ENCODE measurements around the gene TOGARAM1. TPM values are rescaled to one million over a fixed set of nuclear protein-coding genes. Genes with fewer than 3 reads are reported as not detected.

The TOGARAM1 gene, protein sequence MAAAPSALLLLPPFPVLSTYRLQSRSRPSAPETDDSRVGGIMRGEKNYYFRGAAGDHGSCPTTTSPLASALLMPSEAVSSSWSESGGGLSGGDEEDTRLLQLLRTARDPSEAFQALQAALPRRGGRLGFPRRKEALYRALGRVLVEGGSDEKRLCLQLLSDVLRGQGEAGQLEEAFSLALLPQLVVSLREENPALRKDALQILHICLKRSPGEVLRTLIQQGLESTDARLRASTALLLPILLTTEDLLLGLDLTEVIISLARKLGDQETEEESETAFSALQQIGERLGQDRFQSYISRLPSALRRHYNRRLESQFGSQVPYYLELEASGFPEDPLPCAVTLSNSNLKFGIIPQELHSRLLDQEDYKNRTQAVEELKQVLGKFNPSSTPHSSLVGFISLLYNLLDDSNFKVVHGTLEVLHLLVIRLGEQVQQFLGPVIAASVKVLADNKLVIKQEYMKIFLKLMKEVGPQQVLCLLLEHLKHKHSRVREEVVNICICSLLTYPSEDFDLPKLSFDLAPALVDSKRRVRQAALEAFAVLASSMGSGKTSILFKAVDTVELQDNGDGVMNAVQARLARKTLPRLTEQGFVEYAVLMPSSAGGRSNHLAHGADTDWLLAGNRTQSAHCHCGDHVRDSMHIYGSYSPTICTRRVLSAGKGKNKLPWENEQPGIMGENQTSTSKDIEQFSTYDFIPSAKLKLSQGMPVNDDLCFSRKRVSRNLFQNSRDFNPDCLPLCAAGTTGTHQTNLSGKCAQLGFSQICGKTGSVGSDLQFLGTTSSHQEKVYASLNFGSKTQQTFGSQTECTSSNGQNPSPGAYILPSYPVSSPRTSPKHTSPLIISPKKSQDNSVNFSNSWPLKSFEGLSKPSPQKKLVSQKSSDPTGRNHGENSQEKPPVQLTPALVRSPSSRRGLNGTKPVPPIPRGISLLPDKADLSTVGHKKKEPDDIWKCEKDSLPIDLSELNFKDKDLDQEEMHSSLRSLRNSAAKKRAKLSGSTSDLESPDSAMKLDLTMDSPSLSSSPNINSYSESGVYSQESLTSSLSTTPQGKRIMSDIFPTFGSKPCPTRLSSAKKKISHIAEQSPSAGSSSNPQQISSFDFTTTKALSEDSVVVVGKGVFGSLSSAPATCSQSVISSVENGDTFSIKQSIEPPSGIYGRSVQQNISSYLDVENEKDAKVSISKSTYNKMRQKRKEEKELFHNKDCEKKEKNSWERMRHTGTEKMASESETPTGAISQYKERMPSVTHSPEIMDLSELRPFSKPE (N-terminal part only)
- total RNA-seq, result 16.0 TPM
- 10.7 TPM for polyA plus RNA-seq
- long read RNA-seq, donor 1, result 0 reads
- long read RNA-seq, donor 2, result 0 reads
- long read RNA-seq, donor 3, full-length matches to known transcripts, result 1 of 1 reads
- long read RNA-seq, donor 3, partial matches to known transcripts, result 0 of 1 reads
- long read RNA-seq, donor 3, other reads (novel, unspliced or antisense), result 0 of 1 reads
- long read RNA-seq, donor 4, full-length matches to known transcripts, result 1 of 6 reads
- long read RNA-seq, donor 4, partial matches to known transcripts, result 5 of 6 reads
- long read RNA-seq, donor 4, other reads (novel, unspliced or antisense), result 0 of 6 reads
- long read RNA-seq, donor 5, full-length matches to known transcripts, result 2 of 2 reads
- long read RNA-seq, donor 5, partial matches to known transcripts, result 0 of 2 reads
- long read RNA-seq, donor 5, other reads (novel, unspliced or antisense), result 0 of 2 reads
- long read RNA-seq, donor 6, full-length matches to known transcripts, result 1 of 1 reads
- long read RNA-seq, donor 6, partial matches to known transcripts, result 0 of 1 reads
- long read RNA-seq, donor 6, other reads (novel, unspliced or antisense), result 0 of 1 reads
- long read RNA-seq, donor 7, full-length matches to known transcripts, result 1 of 1 reads
- long read RNA-seq, donor 7, partial matches to known transcripts, result 0 of 1 reads
- long read RNA-seq, donor 7, other reads (novel, unspliced or antisense), result 0 of 1 reads
- long read RNA-seq, donor 8, partial matches to known transcripts, result 0 of 2 reads
- long read RNA-seq, donor 8, other reads (novel, unspliced or antisense), result 0 of 2 reads
- long read RNA-seq, donor 9, result 0 reads
- long read RNA-seq, donor 10, partial matches to known transcripts, result 5 of 5 reads
- long read RNA-seq, donor 10, other reads (novel, unspliced or antisense), result 0 of 5 reads

DNA sequence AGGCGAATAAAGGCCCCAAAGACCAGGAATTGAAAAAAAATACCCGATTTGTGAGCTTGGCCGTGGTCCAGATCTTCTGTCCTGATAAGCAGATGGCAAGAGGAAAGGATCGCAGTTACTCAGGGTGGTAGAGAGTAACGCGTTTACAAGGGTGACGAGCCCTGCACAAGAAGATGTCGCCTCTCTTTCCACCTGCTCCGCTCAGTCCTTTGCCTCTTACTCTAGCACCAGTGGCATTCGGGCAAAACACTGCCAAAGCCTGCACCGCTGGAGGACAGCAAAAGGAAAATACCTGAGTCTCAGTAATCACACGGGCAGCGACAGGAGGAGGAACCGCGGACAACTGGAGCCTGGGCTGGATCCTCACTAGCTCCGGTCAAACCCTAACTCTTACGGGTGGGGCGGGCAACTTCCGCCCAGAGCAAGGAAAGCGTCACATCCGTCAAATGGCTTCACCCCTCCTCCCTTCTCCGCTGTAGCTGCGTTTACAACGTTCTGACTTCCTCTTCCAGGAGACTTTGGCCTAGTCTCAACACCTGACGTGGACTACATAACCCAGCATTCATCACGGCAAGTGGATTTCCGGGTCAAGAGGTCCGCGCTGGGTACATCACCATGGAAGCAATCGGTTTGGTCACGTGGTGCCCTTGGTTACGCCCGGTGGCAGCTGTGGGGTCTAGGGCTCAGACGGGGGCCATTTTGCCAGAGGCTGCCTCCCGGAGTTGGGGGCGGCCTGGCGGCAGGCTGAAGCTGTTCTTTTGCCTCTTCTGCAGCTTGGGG, at the start of gene TOGARAM1, which contains the start of gene KLHL28:
TOGARAM1 (plus strand) TSS at position 637 of the 780 bp plus-strand sequence. CDS start 232 bp downstream, outside the sequence.
KLHL28 (minus strand) TSS at position 394 of the 780 bp plus-strand sequence. CDS start 16,019 bp downstream, outside the sequence.
- Histone ChIP-seq H3K36me3 (ENCODE audit: control insufficient read depth in 2 of 2, insufficient read depth in 2 of 2, low read length in 1 of 2) (no peaks in the 10 kb centered on the region), H3K4me1 (ENCODE audit: control insufficient read depth in 2 of 2, insufficient read depth in 2 of 2, low read length in 2 of 2) (peaks cover 16 to 19% of the 10 kb centered on the region in 2 donors), H3K4me3 (ENCODE audit: low read length in 2 of 2) (peak within 1 kb of the TSS; percentile 94 to 95), H3K9me3 (ENCODE audit: control insufficient read depth in 2 of 2, insufficient read depth in 1 of 2, low read length in 1 of 2) (peaks cover 0 to 8% of the 10 kb centered on the region in 2 donors), H3K27ac (ENCODE audit: low read depth in 1 of 2, low read length in 1 of 2) (peak within 1 kb of the TSS; percentile 99), H3K27me3 (ENCODE audit: control insufficient read depth in 2 of 2, insufficient read depth in 1 of 2, low read length in 1 of 2) (no peaks in the 10 kb centered on the region)
- DNase-seq (ENCODE audit: low read depth in 6 of 9, low spot score in 9 of 9), result peak; percentile 98 to 100 (median 99)
- under 1% methylated on average over 37 of the region's 37 CpGs for WGBS

DNA sequence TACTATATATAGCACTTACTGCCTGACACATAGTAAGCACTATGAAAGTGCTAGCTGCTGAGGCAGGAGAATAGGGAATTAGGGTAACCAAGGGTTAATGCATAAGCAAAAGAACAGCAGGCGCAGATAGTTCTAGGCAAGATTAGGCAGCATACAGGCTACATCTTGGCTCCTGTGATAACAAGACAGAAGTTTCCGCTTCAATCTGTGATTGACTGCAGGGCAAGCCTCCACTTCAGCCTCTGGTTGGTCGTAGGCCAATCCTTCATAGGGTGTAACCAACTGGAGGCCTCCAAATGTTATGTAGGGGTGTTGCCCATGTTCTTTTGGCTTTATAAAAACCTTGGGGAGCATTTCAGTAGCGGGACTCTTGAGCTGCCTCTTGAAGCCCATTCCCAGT, 47.1 kb upstream of the TOGARAM1 start:
- Histone ChIP-seq H3K27ac (ENCODE audit: low read depth in 1 of 2, low read length in 1 of 2) (no peak overlapping the region), H3K36me3 (ENCODE audit: control insufficient read depth in 2 of 2, insufficient read depth in 2 of 2, low read length in 1 of 2) (no peaks in the 10 kb centered on the region), H3K27me3 (ENCODE audit: control insufficient read depth in 2 of 2, insufficient read depth in 1 of 2, low read length in 1 of 2) (peaks cover 13 to 41% of the 10 kb centered on the region in 2 donors), H3K4me3 (ENCODE audit: low read length in 2 of 2) (no peak overlapping the region), H3K4me1 (ENCODE audit: control insufficient read depth in 2 of 2, insufficient read depth in 2 of 2, low read length in 2 of 2) (peaks cover 0 to 2% of the 10 kb centered on the region in 2 donors), H3K9me3 (ENCODE audit: control insufficient read depth in 2 of 2, insufficient read depth in 1 of 2, low read length in 1 of 2) (peaks cover 7% of the 10 kb centered on the region in 2 donors)
- DNase-seq (ENCODE audit: low read depth in 6 of 9, low spot score in 9 of 9), result no peak
- WGBS, result 93% methylated on average over 4 of the region's 4 CpGs

DNA sequence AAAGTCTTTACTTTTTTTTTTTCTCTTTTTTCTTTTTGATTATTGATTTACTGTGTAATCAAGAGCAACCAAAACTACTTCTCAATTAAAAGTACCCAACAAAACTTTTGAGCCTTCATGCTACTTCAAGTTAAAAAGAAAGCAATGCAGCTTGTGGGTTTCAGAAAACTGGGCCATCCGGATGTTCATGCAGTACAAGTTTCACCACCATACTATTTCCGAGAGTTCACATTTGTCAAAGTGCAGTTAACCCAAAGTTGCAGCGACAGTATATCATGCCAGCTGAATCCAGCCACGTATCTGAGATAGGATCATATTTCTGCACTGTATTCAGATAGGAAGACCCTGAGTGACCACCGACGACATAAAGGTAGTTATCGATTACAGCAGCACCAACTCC, 33.2 kb upstream of the TOGARAM1 start:
- no peaks in the 10 kb centered on the region for H3K36me3 ChIP-seq (ENCODE audit: control insufficient read depth in 2 of 2, insufficient read depth in 2 of 2, low read length in 1 of 2)
- DNase-seq (ENCODE audit: low read depth in 6 of 9, low spot score in 9 of 9), result no peak
- no peak overlapping the region for H3K27ac ChIP-seq (ENCODE audit: low read depth in 1 of 2, low read length in 1 of 2)
- no peaks in the 10 kb centered on the region for H3K27me3 ChIP-seq (ENCODE audit: control insufficient read depth in 2 of 2, insufficient read depth in 1 of 2, low read length in 1 of 2)
- no peak overlapping the region for H3K4me3 ChIP-seq (ENCODE audit: low read length in 2 of 2)
- H3K9me3 ChIP-seq (ENCODE audit: control insufficient read depth in 2 of 2, insufficient read depth in 1 of 2, low read length in 1 of 2), result no peaks in the 10 kb centered on the region
- no peaks in the 10 kb centered on the region for H3K4me1 ChIP-seq (ENCODE audit: control insufficient read depth in 2 of 2, insufficient read depth in 2 of 2, low read length in 2 of 2)
- 98% methylated on average over 7 of the region's 7 CpGs for WGBS

DNA sequence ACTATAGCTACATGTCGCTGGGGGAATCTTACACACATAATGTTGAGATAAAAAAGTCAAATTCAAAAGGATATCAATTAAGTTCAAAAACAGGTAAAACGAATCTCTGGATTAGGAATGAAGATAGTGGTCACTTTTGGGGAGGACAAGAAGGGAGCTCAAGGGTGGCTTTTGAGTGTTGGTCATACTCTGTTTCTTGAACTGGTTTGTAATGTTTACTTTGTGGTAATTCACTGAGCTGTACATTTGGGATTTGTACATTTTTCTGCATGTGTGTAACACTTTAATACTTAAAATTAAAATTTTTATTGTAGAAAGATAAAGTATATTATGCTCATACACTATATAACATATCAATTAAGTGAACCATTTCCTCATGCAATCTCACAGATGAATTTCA, 26.8 kb upstream of the TOGARAM1 start:
- 98% methylated on average over 2 of the region's 2 CpGs for WGBS
- Histone ChIP-seq H3K27me3 (ENCODE audit: control insufficient read depth in 2 of 2, insufficient read depth in 1 of 2, low read length in 1 of 2) (no peaks in the 10 kb centered on the region), H3K36me3 (ENCODE audit: control insufficient read depth in 2 of 2, insufficient read depth in 2 of 2, low read length in 1 of 2) (peaks cover 18 to 26% of the 10 kb centered on the region in 2 donors), H3K27ac (ENCODE audit: low read depth in 1 of 2, low read length in 1 of 2) (no peak overlapping the region), H3K4me1 (ENCODE audit: control insufficient read depth in 2 of 2, insufficient read depth in 2 of 2, low read length in 2 of 2) (peaks cover 0 to 3% of the 10 kb centered on the region in 2 donors), H3K4me3 (ENCODE audit: low read length in 2 of 2) (no peak overlapping the region), H3K9me3 (ENCODE audit: control insufficient read depth in 2 of 2, insufficient read depth in 1 of 2, low read length in 1 of 2) (no peaks in the 10 kb centered on the region)
- DNase-seq (ENCODE audit: low read depth in 6 of 9, low spot score in 9 of 9), result no peak

DNA sequence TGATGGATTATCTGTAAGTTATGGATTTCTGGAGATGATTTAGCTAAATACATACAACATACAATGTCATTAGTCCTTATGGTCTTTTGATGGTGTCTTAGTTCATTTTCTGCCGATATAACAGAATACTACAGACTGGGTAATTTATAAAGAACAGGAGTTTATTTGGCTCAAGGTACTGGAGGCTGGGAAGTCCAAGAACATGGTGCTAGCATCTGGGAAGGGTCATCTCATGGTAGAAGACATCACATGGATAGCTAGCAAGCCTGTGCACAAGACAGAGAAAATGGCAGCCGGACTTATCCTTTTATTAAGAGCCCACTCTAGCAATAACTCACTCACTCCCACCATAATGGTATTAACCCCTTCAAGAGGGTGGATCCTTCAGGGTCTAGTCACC, 24.4 kb upstream of the TOGARAM1 start:
- H3K27me3 ChIP-seq (ENCODE audit: control insufficient read depth in 2 of 2, insufficient read depth in 1 of 2, low read length in 1 of 2), result no peaks in the 10 kb centered on the region

DNA sequence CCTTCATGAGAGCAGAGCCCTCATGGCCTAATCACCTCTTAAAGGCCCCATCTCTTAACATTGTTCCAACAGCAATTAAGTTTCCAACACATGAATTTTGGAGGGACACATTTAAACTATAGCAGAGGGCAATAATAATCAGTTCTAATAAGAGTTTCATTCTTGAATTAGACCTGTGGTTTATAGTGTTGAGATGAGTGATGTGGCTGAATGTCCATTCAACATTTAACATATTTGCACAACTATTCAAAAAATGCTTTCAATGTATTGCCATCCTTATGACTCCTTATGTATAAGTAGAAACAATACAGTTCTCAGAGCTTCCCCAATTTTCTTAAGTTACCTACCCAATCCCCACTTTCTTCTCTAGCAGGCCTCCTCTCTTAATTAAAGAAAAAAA, 21.8 kb upstream of the TOGARAM1 start:
- Histone ChIP-seq H3K27ac (ENCODE audit: low read depth in 1 of 2, low read length in 1 of 2) (no peak overlapping the region), H3K4me3 (ENCODE audit: low read length in 2 of 2) (no peak overlapping the region), H3K36me3 (ENCODE audit: control insufficient read depth in 2 of 2, insufficient read depth in 2 of 2, low read length in 1 of 2) (peaks cover 20 to 26% of the 10 kb centered on the region in 2 donors), H3K9me3 (ENCODE audit: control insufficient read depth in 2 of 2, insufficient read depth in 1 of 2, low read length in 1 of 2) (no peaks in the 10 kb centered on the region), H3K27me3 (ENCODE audit: control insufficient read depth in 2 of 2, insufficient read depth in 1 of 2, low read length in 1 of 2) (no peaks in the 10 kb centered on the region), H3K4me1 (ENCODE audit: control insufficient read depth in 2 of 2, insufficient read depth in 2 of 2, low read length in 2 of 2) (peaks cover 4 to 9% of the 10 kb centered on the region in 2 donors)
- DNase-seq (ENCODE audit: low read depth in 6 of 9, low spot score in 9 of 9), result no peak

More for the DNA sequence above, 24.4 kb upstream of the TOGARAM1 start:
- Histone ChIP-seq H3K4me3 (ENCODE audit: low read length in 2 of 2) (no peak overlapping the region), H3K4me1 (ENCODE audit: control insufficient read depth in 2 of 2, insufficient read depth in 2 of 2, low read length in 2 of 2) (peaks cover 4 to 9% of the 10 kb centered on the region in 2 donors), H3K36me3 (ENCODE audit: control insufficient read depth in 2 of 2, insufficient read depth in 2 of 2, low read length in 1 of 2) (peaks cover 18 to 26% of the 10 kb centered on the region in 2 donors), H3K27ac (ENCODE audit: low read depth in 1 of 2, low read length in 1 of 2) (no peak overlapping the region), H3K9me3 (ENCODE audit: control insufficient read depth in 2 of 2, insufficient read depth in 1 of 2, low read length in 1 of 2) (no peaks in the 10 kb centered on the region)
- WGBS, result 99% methylated on average over 2 of the region's 2 CpGs
- DNase-seq (ENCODE audit: low read depth in 6 of 9, low spot score in 9 of 9), result no peak

DNA sequence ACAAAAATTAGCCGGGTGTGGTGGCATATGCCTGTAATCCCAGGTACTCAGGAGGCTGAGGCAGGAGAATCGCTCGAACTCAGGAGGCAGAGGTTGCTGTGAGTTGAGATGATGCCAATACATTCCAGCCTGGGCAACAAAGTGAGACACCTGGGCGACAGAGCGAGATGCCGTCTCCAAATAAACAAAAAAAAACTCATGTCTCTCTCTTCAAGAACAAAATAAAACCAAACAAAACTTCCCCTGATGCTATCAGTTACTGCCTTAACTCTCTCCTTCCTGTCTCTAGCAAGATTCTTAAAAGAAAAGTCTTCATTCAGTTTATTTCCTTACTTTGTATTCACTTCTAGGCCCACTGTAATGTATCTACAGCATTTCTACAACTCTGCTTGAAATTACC, 21.0 kb upstream of the TOGARAM1 start:
- WGBS, result 62% methylated on average over 6 of the region's 6 CpGs
- Histone ChIP-seq H3K9me3 (ENCODE audit: control insufficient read depth in 2 of 2, insufficient read depth in 1 of 2, low read length in 1 of 2) (no peaks in the 10 kb centered on the region), H3K27ac (ENCODE audit: low read depth in 1 of 2, low read length in 1 of 2) (peak overlapping the region; percentile 31 to 50), H3K27me3 (ENCODE audit: control insufficient read depth in 2 of 2, insufficient read depth in 1 of 2, low read length in 1 of 2) (no peaks in the 10 kb centered on the region), H3K4me1 (ENCODE audit: control insufficient read depth in 2 of 2, insufficient read depth in 2 of 2, low read length in 2 of 2) (peaks cover 4 to 9% of the 10 kb centered on the region in 2 donors), H3K36me3 (ENCODE audit: control insufficient read depth in 2 of 2, insufficient read depth in 2 of 2, low read length in 1 of 2) (peaks cover 26 to 31% of the 10 kb centered on the region in 2 donors), H3K4me3 (ENCODE audit: low read length in 2 of 2) (no peak overlapping the region)
- peak in 5 of 9 donors; percentile 12 to 59 (median 21) for DNase-seq (ENCODE audit: low read depth in 6 of 9, low spot score in 9 of 9)

All from thymus (tissue), 14 donors.